HG02970 (cell line): Measurements from ENCODE around the gene OR52K1.

Source experiments
- ATAC-seq: cut with Tn5 transposase; IDR thresholded peaks from one replicate; pipeline ENCODE4 v1.9.1; 2021; ENCODE audit warnings: mild to moderate bottlenecking, moderate library complexity, moderate number of reproducible peaks; ENCODE audit not compliant: unreplicated experiment, low FRiP score

The OR52K1 gene

DNA sequence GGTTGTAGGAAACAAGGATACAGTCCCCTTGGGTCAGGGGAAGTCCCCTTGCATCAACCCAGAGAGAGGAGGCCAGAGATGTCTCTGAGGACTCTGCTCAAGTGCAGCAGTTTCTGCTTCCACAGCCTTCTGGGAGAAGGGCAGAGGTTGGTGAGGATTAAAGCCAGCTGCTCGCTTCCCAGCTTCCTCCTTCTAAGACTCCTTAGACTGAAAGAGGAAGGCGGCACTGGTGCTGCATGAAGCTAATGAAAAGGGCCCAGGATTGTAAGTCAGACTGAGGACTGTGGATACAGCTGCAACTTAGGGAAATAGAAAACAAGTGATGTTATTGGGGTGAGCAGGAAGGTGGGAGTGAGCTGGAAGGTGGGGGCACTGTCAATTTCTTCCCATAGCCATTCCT lies at the start of gene OR52K1:
Gene OR52K1, plus strand, starts transcription at position 202 of the 400 bp plus-strand sequence. CDS start 6,255 bp downstream, outside the sequence.
- no peak for ATAC-seq

DNA sequence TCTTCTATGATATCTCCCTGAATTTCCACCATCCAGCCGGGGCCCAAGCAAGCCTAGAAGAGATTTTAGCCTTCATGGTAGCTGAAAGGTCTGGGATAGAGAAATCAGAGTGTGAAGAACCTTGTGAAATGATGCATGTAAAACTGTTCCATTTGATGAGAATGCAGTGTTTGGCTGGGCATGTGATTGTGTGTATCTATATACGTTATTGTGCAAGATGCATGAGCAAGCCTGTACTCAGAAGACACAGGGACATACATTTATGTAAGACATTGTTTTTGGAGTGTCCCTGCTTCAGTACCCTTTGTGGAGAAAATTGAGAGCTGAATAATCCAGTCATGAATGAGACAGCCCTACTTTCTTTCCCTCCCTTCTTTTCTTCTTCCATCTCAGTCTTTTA lies 48.6 kb upstream of the OR52K1 start:
- no peak for ATAC-seq

DNA sequence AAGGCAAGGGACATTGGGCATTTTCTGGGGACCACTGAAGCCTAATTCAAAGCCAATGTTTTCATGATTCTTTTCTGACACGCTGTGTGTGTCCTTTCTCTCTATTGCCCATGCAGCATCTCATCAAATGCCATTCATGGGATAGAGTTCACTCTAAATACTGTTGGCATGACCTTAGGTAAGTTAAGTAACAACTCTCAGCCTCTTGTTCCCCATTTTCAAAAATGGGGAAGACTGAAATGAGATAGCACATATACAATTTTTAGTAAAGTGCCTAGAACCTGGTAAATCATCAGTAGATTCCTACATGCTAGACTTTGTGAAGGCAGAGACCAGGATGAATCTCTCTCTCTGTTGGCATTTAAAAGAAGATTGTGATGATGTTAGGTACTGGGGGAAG lies 46.0 kb upstream of the OR52K1 start:
- ATAC-seq, result no peak

DNA sequence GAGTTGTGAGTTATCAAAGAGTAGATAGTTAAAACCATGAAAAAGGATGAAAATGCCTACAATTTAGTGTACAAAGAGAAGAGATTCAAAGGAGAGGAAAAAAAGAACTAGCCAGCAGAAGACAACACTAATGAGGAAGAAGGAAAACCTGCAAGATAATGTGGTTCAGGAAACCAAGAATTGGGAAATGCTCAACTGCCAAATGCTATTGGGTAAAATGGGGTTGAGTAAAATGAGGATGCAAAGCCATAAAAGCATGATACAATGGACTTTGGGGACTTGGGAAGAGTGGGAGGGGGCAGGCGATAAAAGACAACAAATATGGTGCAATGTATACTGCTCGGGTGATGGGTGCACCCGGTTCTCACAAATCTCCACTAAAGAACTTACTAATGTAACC lies 40.9 kb upstream of the OR52K1 start:
- ATAC-seq, result no peak

DNA sequence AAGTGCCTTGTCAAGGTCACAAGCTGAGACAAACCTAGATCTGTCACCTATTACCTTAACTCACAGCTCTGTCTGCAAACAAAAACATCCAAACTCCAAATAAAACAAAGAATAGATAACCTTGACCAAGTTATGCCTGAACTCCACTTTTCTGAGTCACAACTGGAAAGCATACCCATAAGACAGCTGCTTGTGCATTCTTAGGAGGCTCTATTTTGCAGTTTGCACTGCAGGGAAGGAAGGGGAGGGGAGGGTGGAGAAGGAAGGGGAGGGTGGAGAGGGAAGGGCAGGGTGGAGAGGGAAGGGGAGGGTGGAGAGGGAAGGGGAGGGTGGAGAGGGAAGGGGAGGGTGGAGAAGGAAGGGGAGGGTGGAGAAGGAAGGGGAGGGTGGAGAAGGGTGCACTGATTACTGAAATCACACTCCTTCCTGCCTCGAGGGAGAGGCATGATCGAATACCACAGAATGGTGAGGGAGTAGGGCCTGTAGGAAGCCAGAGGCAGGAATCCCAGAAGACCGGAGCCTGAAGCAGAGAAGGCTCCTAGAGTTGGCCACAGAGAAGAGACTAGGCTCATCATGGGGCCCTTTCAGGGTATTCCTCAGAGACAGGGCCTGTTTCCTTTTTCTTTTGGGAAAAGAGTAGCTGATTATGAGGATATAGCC lies 39.1 kb upstream of the OR52K1 start:
- ATAC-seq, result no peak

DNA sequence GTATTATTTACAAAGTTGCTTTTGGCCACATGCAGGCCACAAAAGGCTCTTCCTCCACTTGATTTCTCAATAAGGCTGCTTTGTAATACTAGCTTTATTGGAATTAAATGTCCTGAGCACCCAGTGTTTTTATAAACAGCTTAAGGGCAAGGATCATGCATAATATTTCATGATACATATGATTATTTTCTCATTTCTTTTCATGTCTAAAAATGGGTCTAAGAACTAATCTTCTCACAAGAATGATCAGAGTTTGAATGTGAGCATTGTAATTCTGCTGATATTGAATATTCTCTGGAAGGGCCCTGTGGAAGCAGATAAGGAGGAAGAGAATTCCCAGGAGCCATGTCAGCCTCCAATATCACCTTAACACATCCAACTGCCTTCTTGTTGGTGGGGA lies 33.5 kb upstream of the OR52K1 start, which contains the start of gene OR52K2:
Gene OR52K2, plus strand, starts transcription at position 301 of the 400 bp plus-strand sequence. Its CDS starts 45 bp downstream, at position 346.
- ATAC-seq, result no peak

DNA sequence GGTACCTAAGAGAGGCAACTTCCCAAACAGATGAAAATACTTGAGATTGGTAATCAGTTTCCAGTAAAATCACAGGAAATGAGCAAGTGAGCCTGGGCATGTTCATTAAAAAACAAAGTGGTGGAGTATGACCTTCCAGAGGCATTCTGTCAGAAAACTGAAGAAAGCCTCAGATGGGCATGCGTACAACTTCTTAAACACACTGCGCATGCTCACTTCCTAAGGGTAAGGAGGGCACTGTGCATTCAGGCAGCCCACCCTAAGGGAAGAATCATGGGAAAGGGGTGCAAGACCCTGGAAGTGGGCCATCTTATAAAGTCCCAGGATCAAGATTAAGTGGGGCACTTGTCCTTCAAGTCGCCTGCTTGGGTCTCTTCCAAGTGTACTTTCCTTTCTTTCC lies 29.3 kb upstream of the OR52K1 start:
- no peak for ATAC-seq

DNA sequence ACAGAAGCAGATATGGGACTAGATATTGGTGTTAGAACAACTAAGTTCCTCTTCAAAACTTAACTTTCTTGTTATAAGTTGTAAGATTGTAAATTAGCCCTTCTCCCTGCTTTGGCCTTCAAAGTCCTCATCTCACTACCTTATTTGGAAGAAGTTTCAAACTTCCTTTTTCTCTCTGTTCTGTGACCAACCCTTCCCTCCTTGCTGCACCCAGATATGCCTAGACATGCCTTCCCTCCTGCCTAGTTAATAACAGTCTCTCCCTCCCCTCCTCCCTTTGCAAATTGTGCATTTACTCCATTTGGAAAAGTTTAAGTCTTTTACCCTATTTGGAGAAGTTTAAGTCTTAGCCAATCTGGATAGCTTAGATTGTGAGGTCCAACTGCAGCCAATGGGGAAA lies 28.4 kb upstream of the OR52K1 start:
- no peak for ATAC-seq

DNA sequence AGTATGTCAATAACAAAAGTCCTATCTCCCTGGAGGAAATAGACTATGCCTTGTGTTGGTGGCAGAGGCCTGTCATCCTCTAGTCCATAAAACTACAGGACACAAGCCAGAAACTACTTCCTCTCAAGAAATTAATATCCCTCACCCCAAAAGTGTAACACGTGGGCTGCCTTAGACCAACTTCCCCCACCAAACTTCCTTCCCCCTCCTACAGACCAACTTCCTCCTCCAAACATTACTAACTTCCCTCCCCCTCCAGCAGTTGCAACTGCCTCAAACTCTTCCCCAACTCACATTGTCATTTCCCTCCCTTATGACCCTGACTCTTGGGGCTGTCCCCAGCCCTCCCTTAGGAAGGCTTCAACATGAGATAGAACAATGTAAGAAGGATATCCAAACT lies 27.0 kb upstream of the OR52K1 start:
- ATAC-seq, result no peak

DNA sequence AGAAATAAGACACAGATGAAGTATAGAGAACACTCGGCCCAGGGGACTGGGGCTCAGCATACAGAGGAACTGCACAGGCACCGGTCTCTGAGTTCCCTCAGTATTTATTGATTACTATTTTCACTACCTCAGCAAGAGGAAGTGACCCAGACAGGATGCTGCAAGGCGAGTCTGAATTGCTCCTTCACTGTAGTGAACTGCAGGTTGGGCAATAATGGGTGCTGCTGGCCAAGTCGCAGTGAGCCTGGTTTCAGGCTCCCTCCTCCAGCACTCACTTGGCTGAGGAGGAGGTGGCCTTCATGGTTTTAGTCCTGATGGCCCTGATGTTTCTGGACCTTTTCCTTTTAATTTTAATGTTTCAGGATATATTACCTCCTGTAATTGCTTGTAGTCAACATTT lies 22.9 kb upstream of the OR52K1 start:
- ATAC-seq, result peak; percentile 63

DNA sequence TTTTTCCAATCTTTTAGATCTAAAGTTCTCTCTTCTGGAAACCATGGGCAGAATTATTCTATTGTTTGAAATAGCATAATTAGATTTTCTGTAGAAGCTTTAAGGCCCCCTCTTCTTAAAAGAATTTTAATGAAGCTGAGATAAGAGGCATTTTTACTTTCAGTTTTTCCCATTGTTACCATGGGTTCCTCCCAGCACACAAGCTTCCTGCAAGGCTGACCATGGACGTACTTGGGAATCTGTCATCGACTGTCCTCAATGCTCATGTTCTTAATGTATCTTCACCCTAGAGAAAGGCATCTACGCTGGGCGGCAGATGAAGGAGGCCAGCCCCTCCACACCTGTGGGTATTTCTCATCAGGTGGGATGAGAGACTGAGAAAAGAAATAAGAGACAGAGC lies 22.3 kb upstream of the OR52K1 start:
- ATAC-seq, result no peak

DNA sequence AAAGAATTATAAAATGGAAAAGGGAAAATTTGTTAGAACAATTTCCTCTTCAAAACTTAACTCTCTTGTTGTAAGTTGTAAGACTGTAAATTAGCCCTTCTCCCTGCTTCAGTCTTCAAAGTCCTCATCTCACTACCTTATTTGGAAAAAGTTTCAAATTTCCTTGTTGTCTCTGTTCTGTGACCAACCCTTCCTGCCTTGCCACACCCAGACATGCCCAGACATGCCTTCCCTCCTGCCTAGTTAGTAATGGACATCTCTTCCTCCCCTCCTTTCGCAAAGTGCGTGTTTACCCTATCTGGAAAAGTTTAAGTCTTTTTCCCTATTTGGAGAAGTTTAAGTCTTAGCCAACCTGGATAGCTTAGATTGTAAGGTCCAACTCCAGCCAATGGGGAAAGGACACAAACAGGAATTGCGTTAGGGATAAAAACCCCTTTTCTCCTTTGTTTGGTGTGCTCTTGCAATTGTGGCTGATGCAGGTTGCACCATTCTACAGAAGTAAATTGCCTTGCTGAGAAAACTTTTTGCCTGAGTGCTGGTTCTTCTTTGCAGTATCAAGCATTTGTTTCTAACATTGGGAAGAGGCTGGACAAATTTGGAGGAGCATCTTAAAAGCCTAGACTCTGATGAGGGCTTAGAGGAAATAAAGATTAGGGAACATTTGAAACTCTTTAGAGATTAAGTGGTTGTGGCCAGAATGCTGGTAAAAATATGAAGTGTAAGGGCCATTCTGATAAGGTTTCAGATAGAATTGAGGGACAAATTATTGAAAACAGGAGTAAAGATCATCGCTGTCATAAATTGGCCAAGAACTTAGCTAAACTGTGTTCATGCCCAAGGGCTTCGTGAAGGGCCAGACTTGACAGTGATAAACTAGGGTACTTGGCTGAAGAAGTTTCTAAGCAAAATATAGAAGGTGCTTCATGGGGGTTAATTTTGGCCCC lies 18.0 kb upstream of the OR52K1 start:
- no peak for ATAC-seq

DNA sequence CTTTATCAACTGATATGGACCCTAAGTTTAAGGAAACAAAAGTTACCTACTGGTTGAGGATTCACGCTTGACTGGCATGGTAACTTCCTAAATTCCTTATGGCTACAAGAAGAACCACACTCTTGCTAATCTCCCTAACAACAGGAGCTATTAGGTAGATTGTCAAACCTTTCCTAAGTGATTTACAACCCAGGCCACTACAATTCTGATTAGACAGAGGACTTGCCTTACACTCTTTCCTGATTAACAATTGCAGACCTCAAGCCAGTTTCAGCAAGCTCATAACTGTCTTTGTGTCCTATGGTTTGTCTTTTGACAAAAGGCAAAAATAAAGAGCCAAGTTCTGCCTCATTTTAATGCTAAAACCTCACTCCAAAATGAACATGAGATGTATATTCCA lies 17.0 kb upstream of the OR52K1 start:
- no peak for ATAC-seq

DNA sequence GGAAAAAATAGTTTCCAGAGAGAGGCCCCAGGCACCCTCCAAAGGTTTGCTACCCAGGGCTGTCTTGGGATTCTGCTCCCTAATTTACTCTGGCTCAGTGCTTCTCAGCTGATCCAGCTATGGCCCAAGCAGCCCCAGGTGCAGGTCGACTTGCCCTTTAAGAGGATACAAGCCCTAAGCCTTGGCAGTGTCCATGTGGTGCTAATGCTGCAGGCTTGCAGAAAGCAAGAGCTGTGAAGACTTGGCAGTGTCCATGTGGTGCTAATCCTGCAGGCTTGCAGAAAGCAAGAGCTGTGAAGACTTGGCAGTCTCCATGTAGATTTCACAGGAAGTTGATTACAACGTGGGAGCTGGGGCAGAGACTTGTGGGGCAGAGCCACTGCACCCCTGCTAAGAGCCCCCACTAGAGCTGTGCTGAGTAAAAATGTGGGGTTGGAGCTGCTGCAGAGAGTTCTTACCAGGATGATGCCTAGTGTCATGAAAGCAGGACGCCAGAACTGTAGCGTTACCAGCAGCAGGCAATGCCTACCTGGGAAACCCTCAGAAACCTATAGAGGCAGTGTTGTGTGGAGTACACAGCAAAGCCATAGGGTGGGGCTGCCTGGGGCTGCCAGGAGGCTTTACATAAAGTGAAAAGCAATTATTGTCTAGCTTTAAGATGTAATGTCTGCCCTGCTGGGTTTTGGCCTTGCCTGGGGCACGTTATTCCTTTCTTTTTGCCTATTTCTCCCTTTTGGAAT lies 16.1 kb upstream of the OR52K1 start:
- ATAC-seq, result no peak

DNA sequence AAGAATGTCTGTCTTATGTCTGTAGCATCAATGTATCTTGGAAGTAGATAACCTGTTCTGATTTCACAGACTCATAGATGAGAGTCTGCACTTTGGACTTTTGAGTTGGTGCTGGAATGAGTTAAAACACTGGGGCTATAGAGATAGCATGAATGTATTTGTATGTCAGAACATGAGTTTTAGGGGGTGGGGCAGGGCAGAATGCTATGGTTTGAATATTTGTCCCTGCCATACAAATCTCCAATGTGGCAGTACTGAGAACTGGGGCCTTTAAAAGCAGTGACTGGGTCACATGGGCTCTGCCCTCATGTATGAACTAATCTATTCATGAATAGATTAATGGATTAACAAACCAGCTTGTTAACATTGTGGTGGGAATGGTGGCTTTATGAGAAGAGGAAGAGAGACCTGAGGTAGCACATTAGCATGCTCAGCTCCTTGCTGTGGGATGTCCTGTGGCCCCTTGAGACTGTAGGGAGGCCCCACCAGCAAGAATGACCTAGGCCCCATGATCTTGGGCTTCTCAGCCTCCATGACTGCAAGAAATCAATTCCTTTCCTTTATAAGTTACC lies 15.5 kb upstream of the OR52K1 start:
- no peak for ATAC-seq

DNA sequence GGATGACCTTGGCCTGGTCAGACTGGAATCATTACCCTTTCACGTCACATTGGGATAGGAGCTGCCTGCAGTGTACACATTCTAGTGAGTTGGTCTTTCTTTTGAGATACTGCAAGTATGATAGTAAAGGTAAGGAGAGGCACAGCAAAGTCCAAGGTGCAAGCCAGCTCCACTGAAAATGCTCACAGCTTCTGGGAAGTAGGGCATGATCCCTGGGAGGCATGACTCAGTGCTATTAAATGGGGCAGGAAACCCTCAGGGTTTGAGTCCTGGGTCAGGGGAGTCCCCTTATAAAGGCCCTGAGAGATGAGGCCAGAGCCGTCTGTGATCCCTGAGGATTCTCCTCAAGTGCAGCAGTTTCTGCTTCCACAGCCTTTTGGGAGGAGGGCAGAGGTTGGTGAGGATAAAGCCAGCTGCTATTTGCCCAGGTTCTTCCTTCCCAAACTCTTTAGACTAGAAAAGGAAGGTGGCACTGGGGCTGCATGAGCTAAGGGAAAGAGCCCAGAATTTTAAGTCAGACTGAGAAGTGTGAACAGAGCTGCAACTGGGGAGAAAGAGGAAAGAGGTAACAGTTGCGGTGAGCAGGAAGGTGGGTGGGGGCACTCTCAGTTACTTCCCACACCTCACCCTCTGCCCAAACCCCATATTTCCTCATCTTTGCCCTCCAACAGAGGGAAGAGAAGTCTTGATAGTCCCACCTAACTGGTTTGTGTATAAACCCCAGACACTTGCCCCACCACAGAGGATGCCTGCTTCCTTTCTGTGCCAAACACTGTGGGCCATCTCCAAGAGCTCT lies 14.4 kb upstream of the OR52K1 start:
- no peak for ATAC-seq

DNA sequence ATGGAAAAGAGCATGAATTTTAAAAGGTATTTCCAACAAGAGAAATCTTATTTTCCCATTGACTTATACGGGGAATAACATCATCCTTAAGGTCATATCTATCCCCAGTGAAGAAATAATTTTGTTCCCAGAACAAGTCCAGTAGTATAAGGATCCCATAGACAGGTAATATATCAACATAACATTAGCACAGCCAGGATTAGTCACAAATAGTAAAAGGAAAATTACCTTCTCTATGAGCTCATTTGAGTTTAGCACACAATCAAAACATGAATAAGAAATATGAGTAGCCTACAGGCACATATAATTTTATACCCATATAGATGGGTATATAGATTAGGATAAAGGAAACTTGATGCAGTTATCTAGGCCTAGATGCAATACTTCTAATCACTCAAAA lies 2.8 kb upstream of the OR52K1 start:
- ATAC-seq, result no peak

DNA sequence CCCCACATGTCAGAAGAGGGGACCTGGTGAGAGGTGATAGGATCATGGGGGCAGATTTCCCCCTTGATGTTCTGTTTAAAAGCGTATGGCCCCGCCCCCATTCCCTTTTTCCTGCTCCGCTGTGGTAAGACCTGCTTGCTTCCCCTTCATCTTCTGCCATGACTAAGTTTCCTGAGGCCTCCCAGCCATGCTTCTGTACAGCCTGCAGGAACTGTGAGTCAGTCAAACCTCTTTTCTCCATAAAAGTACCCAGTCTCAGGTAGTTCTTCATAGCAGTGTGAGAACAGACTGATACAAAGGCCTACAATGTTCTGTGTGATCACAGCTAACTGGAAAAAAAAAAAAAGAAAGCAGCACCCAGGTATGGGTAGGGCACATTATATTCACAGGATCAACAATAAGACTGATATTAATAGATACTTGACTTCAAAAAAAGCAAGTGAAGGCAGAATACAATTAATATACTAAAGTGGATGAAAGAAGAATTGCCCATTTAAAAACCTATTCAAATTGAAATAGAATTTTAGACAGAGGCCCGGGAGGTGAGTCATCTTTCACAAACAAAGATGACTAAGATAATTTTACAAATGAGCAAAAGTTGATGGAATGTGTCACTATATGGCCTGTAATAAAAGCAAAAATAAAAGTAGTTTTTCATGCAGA lies 1.7 kb upstream of the OR52K1 start:
- ATAC-seq, result no peak

DNA sequence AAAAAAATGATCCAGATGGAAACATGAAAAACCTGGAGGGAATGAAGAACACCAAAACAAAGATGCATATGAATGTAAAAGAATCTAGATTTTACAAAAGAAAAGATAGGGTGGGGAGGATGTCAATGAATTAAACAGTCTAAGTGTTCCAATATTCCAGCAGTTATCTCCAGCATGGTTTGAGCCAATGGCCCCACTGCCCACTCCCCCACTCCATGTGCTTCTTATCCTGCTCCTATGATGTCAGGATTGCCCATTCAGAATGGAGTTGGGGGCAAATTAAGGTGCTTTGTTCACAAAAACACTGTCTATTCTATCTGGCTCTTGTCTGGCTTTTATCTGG lies 1.2 kb upstream of the OR52K1 start:
- ATAC-seq, result no peak

DNA sequence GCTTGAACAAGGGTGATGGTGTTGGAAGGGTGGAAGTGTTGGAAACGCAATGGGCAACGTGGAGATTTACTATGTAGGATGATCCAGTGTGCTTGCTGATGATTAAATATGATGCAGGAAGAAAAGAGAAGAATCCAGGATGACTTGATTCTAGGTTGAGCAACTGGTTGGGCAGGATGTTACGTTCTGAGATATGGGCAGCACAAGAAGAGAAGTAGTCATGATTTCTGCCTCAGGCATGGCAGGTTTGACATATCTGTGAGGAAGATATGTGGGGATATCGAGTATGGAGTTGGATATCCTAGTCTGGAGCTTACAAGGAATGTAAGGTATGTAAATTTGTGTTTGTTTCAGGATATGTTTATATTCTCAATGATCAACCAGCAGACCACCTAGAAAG lies 1.9 kb downstream of the OR52K1 start:
- no peak for ATAC-seq
